GM12891 (cell line): ENCODE data around the gene ZNF253.
A peak's percentile ranks its signal among the peaks of the same experiment; 100 is the strongest.

Source experiments
- DNase-seq: peaks from one replicate; pipeline ENCODE4 v3.0.0; 2011; ENCODE audit warnings: low spot score; ENCODE audit not compliant: insufficient read length
- FAIRE-seq: peaks from 2 replicates; lab custom pipeline; 2011; peaks lifted over from hg19 to GRCh38; lab: Jason Lieb, UNC
- PAX5 ChIP-seq: IDR thresholded peaks from 2 replicates; pipeline ENCODE4 v1.6.1; 2011; ENCODE audit warnings: low read length, moderate library complexity, mild to moderate bottlenecking; ENCODE audit not compliant: insufficient read depth, severe bottlenecking
- POLR2A ChIP-seq: IDR thresholded peaks from 2 replicates; pipeline ENCODE4 v1.6.1; 2011; ENCODE audit warnings: low read depth, low read length, control low read depth
- POLR2AphosphoS5 ChIP-seq: IDR thresholded peaks from 2 replicates; pipeline ENCODE4 v1.6.1; 2011; ENCODE audit warnings: low read depth, low read length, control low read depth
- POU2F2 ChIP-seq: IDR thresholded peaks from 2 replicates; pipeline ENCODE4 v1.6.1; 2011; ENCODE audit warnings: low read depth, mild to moderate bottlenecking, control low read depth, low read length, moderate library complexity
- SPI1 ChIP-seq: IDR thresholded peaks from 2 replicates; pipeline ENCODE4 v1.6.1; 2011; ENCODE audit warnings: low read depth, low read length, control low read depth
- TAF1 ChIP-seq: IDR thresholded peaks from 2 replicates; pipeline ENCODE4 v1.6.1; 2011; ENCODE audit warnings: low read depth, low read length, control low read depth

ZNF253 gene

GRCh38 chr19:19937403-19937802, 71.7 kb downstream of the ZNF253 start:
- DNase-seq (no peak), FAIRE-seq (no peak)
- TF ChIP-seq SPI1 (peak; percentile 24; the same call in 1 of the 2 replicates), POU2F2 (no peak), POLR2A (no peak), TAF1 (no peak)

GRCh38 chr19:19938449-19938848, 72.8 kb downstream of the ZNF253 start:
- DNase-seq = no peak
- no peak for TF ChIP-seq POLR2A
- no peak for TF ChIP-seq POU2F2
- TF ChIP-seq SPI1 = no peak
- TF ChIP-seq PAX5 = no peak
- TF ChIP-seq POLR2AphosphoS5 = no peak
- TF ChIP-seq TAF1 = no peak
- FAIRE-seq = no peak

GRCh38 chr19:19943848-19944582, 78.3 kb downstream of the ZNF253 start:
- TF ChIP-seq TAF1 (no peak), SPI1 (no peak), POLR2AphosphoS5 (no peak), POLR2A (no peak), PAX5 (no peak), POU2F2 (no peak)
- FAIRE-seq (no peak), DNase-seq (no peak)
